Colonic mucosa (tissue), 4 donors: ENCODE results near the gene KCTD17. TPM values are rescaled to one million over a fixed set of nuclear protein-coding genes. Genes with fewer than 3 reads are reported as not detected.

Experiments
- DNase-seq: peaks from one replicate; pipeline ENCODE4 v3.0.0-alpha.2; 2020
- H3K27ac ChIP-seq: fragments of 200-600 bp; one replicate; pipeline ENCODE4 v1.8.0; 2021
- H3K27me3 ChIP-seq: fragments of 200-600 bp; one replicate; pipeline ENCODE4 v1.8.0; 2021
- H3K36me3 ChIP-seq: fragments of 200-600 bp; one replicate; pipeline ENCODE4 v1.8.0; 2021
- H3K4me1 ChIP-seq: fragments of 200-600 bp; one replicate; pipeline ENCODE4 v1.8.0; 2021; ENCODE audit warnings: mild to moderate bottlenecking
- H3K4me3 ChIP-seq: fragments of 200-600 bp; one replicate; pipeline ENCODE4 v1.8.0; 2021
- H3K9ac ChIP-seq, 2 donors: one replicate each; pipeline ENCODE4 v1.7.0; 2013; ENCODE audit warnings: control low read depth in 2 of 2, low read depth in 2 of 2, low read length in 2 of 2
- H3K9me3 ChIP-seq: fragments of 200-600 bp; one replicate; pipeline ENCODE4 v1.8.0; 2021
- CTCF ChIP-seq: fragments of 200-600 bp; IDR thresholded peaks from one replicate; pipeline ENCODE4 v1.8.0; 2022; ENCODE audit warnings: antibody characterized with exemption, mild to moderate bottlenecking
- intact Hi-C: fragments of 100-400 bp; cut with DNase I; formaldehyde crosslinking; loops from one replicate; pipeline ENCODE4 v1.14.1; 2022
- total RNA-seq, 2 donors: library from RNA; stranded (reverse); fragmentation: NEBNext Ultra II Directional in 1 of 2; extraction: Animal tissue kit (Norgen Biotek cat#: 25700) in 1 of 2; gene quantifications; one replicate each; pipeline ENCODE4 v1.2.1, GENCODE V29; 2021
- donor health status: healthy.
- donor health status: DM: no; HTN: no; CAD: no.
- donor health status: DM: no; HTN: no; CAD: no.

Gene KCTD17
- total RNA-seq, 2 donors from 2014 or later, result 25.4 to 39.9 TPM

GRCh38 chr22:37046589-37046988 lies 5.0 kb upstream of the KCTD17 start:
- Histone ChIP-seq H3K4me3 (no peak overlapping the region), H3K36me3 (no peaks in the 10 kb centered on the region), H3K4me1 (peaks cover 7% of the 10 kb centered on the region), H3K27ac (no peak overlapping the region), H3K27me3 (no peaks in the 10 kb centered on the region), H3K9me3 (no peaks in the 10 kb centered on the region), H3K9ac (no peak overlapping the region)
- no peak for DNase-seq
- TF ChIP-seq CTCF, result no peak
- intact Hi-C loops, result loop anchor here (10.0 kb wide), 2 partner anchors 62 to 192 kb away; no protein-coding TSS in a partner anchor

GRCh38 chr22:37047006-37047405 lies 4.5 kb upstream of the KCTD17 start:
- H3K4me3 ChIP-seq, result no peak overlapping the region
- H3K27ac ChIP-seq, result no peak overlapping the region
- no peak for TF ChIP-seq CTCF
- H3K27me3 ChIP-seq, result no peaks in the 10 kb centered on the region
- no peaks in the 10 kb centered on the region for H3K9me3 ChIP-seq
- no peak for DNase-seq
- H3K9ac ChIP-seq, result no peak overlapping the region
- no peaks in the 10 kb centered on the region for H3K36me3 ChIP-seq
- H3K4me1 ChIP-seq, result peaks cover 8% of the 10 kb centered on the region
- intact Hi-C loops, result loop anchor here (10.0 kb wide), 2 partner anchors 62 to 192 kb away; no protein-coding TSS in a partner anchor

- no peak overlapping the region for H3K4me3 ChIP-seq
- no peak overlapping the region for H3K9ac ChIP-seq
- no peak overlapping the region for H3K27ac ChIP-seq
- DNase-seq, result no peak
- TF ChIP-seq CTCF, result no peak
- no peaks in the 10 kb centered on the region for H3K27me3 ChIP-seq
- H3K9me3 ChIP-seq, result no peaks in the 10 kb centered on the region
- H3K4me1 ChIP-seq, result peaks cover 11% of the 10 kb centered on the region
- H3K36me3 ChIP-seq, result no peaks in the 10 kb centered on the region
- intact Hi-C loops, result loop anchor here (10.0 kb wide), 2 partner anchors 63 to 193 kb away; no protein-coding TSS in a partner anchor
Measured at GRCh38 chr22:37048133-37048532, 3.4 kb upstream of the KCTD17 start.

- Histone ChIP-seq H3K27me3 (no peaks in the 10 kb centered on the region), H3K4me3 (no peak overlapping the region), H3K9ac (no peak overlapping the region), H3K4me1 (peaks cover 22% of the 10 kb centered on the region), H3K9me3 (no peaks in the 10 kb centered on the region), H3K27ac (no peak overlapping the region), H3K36me3 (no peaks in the 10 kb centered on the region)
- TF ChIP-seq CTCF, result no peak
- no peak for DNase-seq
- intact Hi-C loops, result loop anchor here (10.0 kb wide), 2 partner anchors 64 to 194 kb away; no protein-coding TSS in a partner anchor
Measured at GRCh38 chr22:37049224-37049623, 2.3 kb upstream of the KCTD17 start.

GRCh38 chr22:37050913-37051312 lies 629 bp upstream of the KCTD17 start:
- Histone ChIP-seq H3K27me3 (no peaks in the 10 kb centered on the region), H3K4me3 (no peak overlapping the region), H3K4me1 (peaks cover 18% of the 10 kb centered on the region), H3K9ac (peak overlapping the region; percentile 56 to 72), H3K36me3 (no peaks in the 10 kb centered on the region), H3K9me3 (no peaks in the 10 kb centered on the region), H3K27ac (peak overlapping the region; percentile 81)
- TF ChIP-seq CTCF, result no peak
- no peak for DNase-seq
- intact Hi-C loops, result no loop called here
